ENCODE data around the gene APOBEC3H.
"Not testable (repeated sequence)": the region's sequence is repeated elsewhere in the genome, so short reads cannot be mapped to it uniquely, and the experiment has no call there.

APOBEC3H gene

GRCh38 chr22:39097098-39098020 is at the start of gene APOBEC3H:
APOBEC3H (plus strand) TSS chr22:39097244; CDS start chr22:39100279, 3,035 bp downstream.
- DNase-seq: no peak

DNA sequence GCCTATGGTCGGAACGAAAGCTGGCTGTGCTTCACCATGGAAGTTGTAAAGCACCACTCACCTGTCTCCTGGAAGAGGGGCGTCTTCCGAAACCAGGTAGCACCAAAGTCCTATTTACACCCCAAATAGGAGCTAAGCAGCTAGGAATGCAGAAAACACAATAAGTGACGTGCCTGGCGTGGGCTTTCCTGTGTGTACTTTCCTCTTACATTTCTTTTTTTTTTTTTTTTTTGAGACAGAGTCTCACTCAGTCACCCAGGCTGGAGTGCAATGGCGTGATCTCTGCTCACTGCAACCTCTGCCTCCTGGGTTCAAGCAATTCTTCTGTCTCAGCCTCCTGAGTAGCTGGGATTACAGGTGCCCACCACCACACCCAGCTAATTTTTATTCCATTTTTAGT is 47.6 kb upstream of the APOBEC3H start:
- DNase-seq: not testable (repeated sequence)

DNA sequence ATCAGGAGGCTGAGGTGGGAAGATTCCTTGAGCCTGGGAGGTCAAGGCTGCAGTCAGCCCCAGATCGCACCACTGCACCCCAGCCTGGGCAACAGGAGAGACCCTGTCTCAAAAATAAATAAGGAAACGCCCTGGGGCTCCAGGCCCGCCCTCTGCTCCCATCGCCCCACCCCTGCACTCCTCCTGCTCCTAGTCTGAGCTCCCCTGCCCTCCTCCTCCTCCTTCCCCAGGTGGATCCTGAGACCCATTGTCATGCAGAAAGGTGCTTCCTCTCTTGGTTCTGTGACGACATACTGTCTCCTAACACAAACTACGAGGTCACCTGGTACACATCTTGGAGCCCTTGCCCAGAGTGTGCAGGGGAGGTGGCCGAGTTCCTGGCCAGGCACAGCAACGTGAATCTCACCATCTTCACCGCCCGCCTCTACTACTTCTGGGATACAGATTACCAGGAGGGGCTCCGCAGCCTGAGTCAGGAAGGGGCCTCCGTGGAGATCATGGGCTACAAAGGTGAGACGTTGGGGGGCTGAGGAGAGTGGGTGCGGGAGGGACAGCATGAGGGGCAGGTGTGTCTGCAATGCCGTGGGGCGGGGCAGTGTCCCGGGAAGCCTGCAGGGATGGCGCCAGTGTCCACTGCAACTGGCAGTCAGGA is 45.1 kb upstream of the APOBEC3H start:
- DNase-seq: not testable (repeated sequence)

DNA sequence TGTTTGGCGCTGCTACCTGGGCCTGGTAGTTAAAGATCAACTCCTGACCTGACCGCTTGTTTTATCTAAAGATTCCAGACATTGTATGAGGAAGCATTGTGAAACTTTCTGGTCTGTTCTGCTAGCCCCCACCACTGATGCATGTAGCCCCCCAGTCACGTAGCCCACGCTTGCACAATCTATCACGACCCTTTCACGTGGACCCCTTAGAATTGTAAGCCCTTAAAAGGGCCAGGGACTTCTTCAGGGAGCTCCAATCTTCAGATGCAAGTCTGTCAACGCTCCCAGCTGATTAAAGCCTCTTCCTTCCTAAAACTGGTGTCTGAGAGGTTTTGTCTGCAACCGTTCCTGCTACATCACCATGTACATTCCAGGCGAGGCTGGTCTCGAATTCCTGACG is 41.4 kb upstream of the APOBEC3H start:
- no peak for DNase-seq

- DNase-seq: not testable (repeated sequence)
These were observed 35.8 kb upstream of the APOBEC3H start for GRCh38 chr22:39061290-39061689.

DNA sequence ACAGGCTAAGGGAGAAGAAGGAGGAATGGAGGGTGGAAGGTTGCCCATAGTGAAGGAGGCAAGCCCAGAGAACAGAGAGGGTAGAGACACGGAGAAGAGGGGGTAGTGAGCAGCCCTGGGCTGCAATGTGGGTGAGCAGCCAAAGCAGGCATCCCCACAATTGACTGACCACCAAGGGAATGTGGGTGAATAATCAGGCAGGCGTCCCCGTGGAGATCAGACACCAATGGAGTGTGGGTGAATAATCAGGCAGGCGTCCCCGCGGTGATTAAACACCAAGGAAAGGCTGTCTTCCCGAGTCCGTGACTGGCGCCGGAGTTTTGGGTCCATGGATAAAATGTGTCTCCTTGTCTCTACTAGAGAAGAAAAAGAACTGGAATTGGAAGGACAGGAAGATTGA is 35.1 kb upstream of the APOBEC3H start:
- not testable (repeated sequence) for DNase-seq

- not testable (repeated sequence) for DNase-seq
These were observed 33.1 kb upstream of the APOBEC3H start for GRCh38 chr22:39063904-39064303.

- not testable (repeated sequence) for DNase-seq
These were observed 30.4 kb upstream of the APOBEC3H start for GRCh38 chr22:39066442-39067276.

DNA sequence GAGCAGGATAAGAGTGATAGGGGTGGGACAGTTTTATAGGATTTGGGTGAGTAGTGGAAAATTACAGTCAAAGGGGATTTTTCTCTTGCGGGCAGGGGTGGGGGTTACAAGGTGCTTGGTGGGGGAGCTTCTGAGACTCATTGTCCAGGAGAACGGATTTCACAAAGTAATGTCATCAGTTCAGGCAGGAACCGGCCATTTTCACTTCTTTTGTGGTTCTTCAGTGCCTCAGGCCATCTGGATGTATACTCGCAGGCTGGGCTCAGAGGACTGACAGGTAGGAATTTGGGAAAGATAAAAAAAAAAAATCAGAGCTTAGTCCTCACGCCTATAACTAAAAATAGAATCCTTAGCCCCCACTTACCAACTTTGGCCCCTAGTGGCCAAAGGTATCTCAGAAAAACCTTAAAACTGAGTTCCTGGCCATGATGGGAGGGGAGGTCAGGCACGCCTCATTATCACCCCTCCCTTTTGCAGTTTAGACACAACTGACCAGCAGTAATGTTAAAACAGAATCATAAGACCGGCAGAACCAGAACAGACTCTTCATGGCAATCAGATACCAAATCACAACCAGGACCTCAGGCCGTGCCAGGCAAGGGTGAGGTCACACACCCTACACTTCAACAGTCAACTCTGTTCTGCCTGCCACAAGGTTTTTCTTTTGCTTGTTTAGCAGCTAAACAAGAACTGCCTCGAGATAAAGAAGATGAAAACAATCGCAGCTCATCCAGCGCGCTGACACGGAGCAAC is 28.8 kb upstream of the APOBEC3H start:
- DNase-seq: no peak

- DNase-seq: no peak
These were observed 26.9 kb upstream of the APOBEC3H start for GRCh38 chr22:39070186-39070585.

- not testable (repeated sequence) for DNase-seq
These were observed 24.5 kb upstream of the APOBEC3H start for GRCh38 chr22:39072581-39072981.

GRCh38 chr22:39073981-39074380 is 23.1 kb upstream of the APOBEC3H start:
- DNase-seq: no peak

GRCh38 chr22:39076155-39077025 is 20.7 kb upstream of the APOBEC3H start:
- DNase-seq: not testable (repeated sequence)

DNA sequence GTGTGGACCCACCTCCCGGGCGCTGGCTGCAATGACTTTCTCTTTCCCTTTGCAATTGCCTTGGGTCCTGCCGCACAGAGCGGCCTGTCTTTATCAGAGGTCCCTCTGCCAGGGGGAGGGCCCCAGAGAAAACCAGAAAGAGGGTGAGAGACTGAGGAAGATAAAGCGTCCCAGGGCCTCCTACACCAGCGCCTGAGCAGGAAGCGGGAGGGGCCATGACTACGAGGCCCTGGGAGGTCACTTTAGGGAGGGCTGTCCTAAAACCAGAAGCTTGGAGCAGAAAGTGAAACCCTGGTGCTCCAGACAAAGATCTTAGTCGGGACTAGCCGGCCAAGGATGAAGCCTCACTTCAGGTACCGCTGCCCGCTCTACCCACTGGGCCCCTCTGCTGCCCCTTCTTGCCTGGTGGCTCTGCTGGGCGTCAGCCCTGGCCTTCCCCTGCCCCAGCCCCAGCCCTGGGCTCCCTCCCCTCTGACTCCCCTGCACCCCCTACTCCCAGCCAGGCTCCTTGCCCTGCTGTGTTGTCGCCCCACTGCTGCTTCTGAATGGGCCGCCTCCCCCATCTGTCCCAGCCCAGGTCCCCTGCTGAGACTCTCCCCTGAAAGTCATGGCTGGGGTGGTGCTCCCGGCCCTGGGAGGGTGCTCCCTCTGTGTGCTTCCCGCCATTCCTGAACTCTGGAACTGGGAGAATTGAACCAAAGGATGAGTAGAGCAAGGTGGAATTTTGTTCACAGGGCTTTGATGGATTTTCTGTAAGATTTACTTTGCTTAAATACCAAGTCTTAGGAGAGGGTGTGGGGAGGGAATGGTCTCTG is 19.8 kb upstream of the APOBEC3H start, which contains the start of gene APOBEC3G:
Gene APOBEC3G, plus strand, starts transcription at position 250 of the 815 bp plus-strand sequence. Its CDS starts 87 bp downstream, at position 337.
- DNase-seq: not testable (repeated sequence)

DNA sequence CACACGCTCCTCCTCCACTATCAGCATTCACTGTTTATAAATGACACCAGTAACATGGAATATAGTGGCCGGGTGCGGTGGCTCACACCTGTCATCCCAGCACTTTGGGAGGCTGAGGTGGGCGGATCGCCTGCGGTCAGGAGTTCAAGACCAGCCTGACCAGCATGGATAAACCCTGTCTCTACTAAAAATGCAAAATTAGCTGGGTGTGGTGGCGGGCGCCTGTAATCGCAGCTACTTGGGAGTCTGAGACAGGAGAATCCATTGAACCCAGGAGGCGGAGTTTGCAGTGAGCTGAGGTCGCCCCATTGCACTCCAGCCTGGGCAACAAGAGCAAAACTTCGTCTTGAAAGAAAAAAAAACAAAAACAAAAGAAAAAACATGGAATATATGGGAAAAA is 19.1 kb upstream of the APOBEC3H start:
- not testable (repeated sequence) for DNase-seq

GRCh38 chr22:39078329-39078728 is 18.7 kb upstream of the APOBEC3H start:
- no peak for DNase-seq

GRCh38 chr22:39079054-39079637 is 17.9 kb upstream of the APOBEC3H start:
- not testable (repeated sequence) for DNase-seq

GRCh38 chr22:39080052-39080762 is 16.8 kb upstream of the APOBEC3H start:
- no peak for DNase-seq

DNA sequence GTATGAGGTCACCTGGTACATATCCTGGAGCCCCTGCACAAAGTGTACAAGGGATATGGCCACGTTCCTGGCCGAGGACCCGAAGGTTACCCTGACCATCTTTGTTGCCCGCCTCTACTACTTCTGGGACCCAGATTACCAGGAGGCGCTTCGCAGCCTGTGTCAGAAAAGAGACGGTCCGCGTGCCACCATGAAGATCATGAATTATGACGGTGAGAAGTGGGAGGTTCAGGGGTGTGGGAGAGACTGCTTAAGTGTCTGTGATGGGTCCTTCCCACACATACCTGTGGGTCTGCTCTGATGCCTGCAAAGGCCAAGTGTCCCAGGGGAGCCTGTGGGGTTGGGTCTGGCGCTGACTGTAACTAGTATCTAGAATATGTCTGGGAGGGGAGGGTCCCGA is 16.0 kb upstream of the APOBEC3H start:
- no peak for DNase-seq

All from NCI-H1930 (cell line).